GM23248 (cell line): Measurements from ENCODE around the gene COBLL1. TPM values are rescaled to one million over a fixed set of nuclear protein-coding genes. Genes with fewer than 3 reads are reported as not detected.

Experiments
- DNase-seq: peaks from one replicate; pipeline ENCODE4 v3.0.0-alpha.2; 2015
- H2AFZ ChIP-seq: fragments of 200-600 bp; sonication (generic); 2 replicates; pipeline ENCODE4 v1.6.1; 2016; ENCODE audit warnings: antibody characterized with exemption
- H3F3A ChIP-seq: fragments of 200-600 bp; sonication (generic); 2 replicates; pipeline ENCODE4 v1.6.1; 2016; ENCODE audit warnings: mild to moderate bottlenecking, antibody characterized with exemption, mixed run types; ENCODE audit not compliant: insufficient read depth
- H3K27ac ChIP-seq: fragments of 200-600 bp; sonication (generic); 2 replicates; pipeline ENCODE4 v1.5.1; 2016; ENCODE audit warnings: mild to moderate bottlenecking
- H3K27me3 ChIP-seq: fragments of 200-600 bp; sonication (generic); replicated peaks from 2 replicates; pipeline ENCODE4 v1.6.1; 2016; ENCODE audit warnings: mild to moderate bottlenecking; ENCODE audit not compliant: insufficient read depth
- H3K36me3 ChIP-seq: fragments of 200-600 bp; sonication (generic); 2 replicates; pipeline ENCODE4 v1.6.1; 2016; ENCODE audit warnings: low read depth, mild to moderate bottlenecking
- H3K4me1 ChIP-seq: fragments of 200-600 bp; sonication (generic); 2 replicates; pipeline ENCODE4 v1.6.1; 2016; ENCODE audit warnings: mild to moderate bottlenecking; ENCODE audit not compliant: insufficient read depth
- H3K4me2 ChIP-seq: fragments of 200-600 bp; sonication (generic); one replicate; pipeline ENCODE4 v1.6.1; 2016; ENCODE audit warnings: mild to moderate bottlenecking; ENCODE audit not compliant: unreplicated experiment
- H3K4me3 ChIP-seq: fragments of 200-600 bp; sonication (generic); 2 replicates; pipeline ENCODE4 v1.5.1; 2016; ENCODE audit warnings: mild to moderate bottlenecking
- H3K79me2 ChIP-seq: fragments of 200-600 bp; sonication (generic); 2 replicates; pipeline ENCODE4 v1.6.1; 2016; ENCODE audit warnings: mild to moderate bottlenecking; ENCODE audit not compliant: insufficient read depth
- H3K9ac ChIP-seq: fragments of 200-600 bp; sonication (generic); 2 replicates; pipeline ENCODE4 v1.6.1; 2016; ENCODE audit warnings: mild to moderate bottlenecking
- H3K9me2 ChIP-seq: fragments of 200-600 bp; sonication (generic); 2 replicates; pipeline ENCODE4 v1.6.1; 2016; ENCODE audit warnings: mixed run types, mild to moderate bottlenecking, moderate library complexity; ENCODE audit not compliant: insufficient read depth
- H3K9me3 ChIP-seq: fragments of 200-600 bp; sonication (generic); one replicate; pipeline ENCODE4 v1.6.1; 2017; ENCODE audit warnings: low read depth
- H4K20me1 ChIP-seq: fragments of 200-600 bp; sonication (generic); 2 replicates; pipeline ENCODE4 v1.6.0; 2016; ENCODE audit not compliant: insufficient read depth
- EZH2 ChIP-seq: fragments of 200-600 bp; sonication (generic); IDR thresholded peaks from 2 replicates; pipeline ENCODE4 v1.6.1; 2018; ENCODE audit warnings: antibody characterized with exemption, mild to moderate bottlenecking; ENCODE audit not compliant: insufficient read depth, poor library complexity, severe bottlenecking
- EZH2phosphoT487 ChIP-seq: fragments of 200-600 bp; sonication (generic); IDR thresholded peaks from 2 replicates; pipeline ENCODE4 v1.6.1; 2018; ENCODE audit warnings: antibody characterized with exemption, moderate library complexity, mild to moderate bottlenecking, low read depth; ENCODE audit not compliant: insufficient read depth
- WGBS, 2 experiments: methylation state at CpG; one replicate each; pipeline ENCODE4 v1.1.6; 2015 to 2017; ENCODE audit warnings: low lambda C conversion rate in 2 of 2, low coverage in 1 of 2; ENCODE audit errors: missing lambda C conversion rate in 2 of 2; 5-methylcytosine and 5-hydroxymethylcytosine counted together
- in situ Hi-C: fragments of 300-500 bp; cut with MboI; formaldehyde crosslinking; loops from 2 replicates; pipeline ENCODE4 v1.15.0; 2020
- polyA plus RNA-seq: library from polyadenylated mRNA; unstranded; fragments of >200 nt; fragmentation: Nextera tagmentation; extraction: Ambion mirVana; gene quantifications from 2 replicates; pipeline ENCODE4 v1.2.1, GENCODE V29; 2016
- total RNA-seq: library from RNA; depleted of rRNA; stranded (reverse); fragments of >200 nt; shearing (Covaris generic); gene quantifications from 2 replicates; pipeline ENCODE4 v1.2.3, GENCODE V29; 2014

The COBLL1 gene
- total and polyA plus RNA-seq, 2 experiments from 2014 or later = 1.8 to 2.2 TPM

DNA sequence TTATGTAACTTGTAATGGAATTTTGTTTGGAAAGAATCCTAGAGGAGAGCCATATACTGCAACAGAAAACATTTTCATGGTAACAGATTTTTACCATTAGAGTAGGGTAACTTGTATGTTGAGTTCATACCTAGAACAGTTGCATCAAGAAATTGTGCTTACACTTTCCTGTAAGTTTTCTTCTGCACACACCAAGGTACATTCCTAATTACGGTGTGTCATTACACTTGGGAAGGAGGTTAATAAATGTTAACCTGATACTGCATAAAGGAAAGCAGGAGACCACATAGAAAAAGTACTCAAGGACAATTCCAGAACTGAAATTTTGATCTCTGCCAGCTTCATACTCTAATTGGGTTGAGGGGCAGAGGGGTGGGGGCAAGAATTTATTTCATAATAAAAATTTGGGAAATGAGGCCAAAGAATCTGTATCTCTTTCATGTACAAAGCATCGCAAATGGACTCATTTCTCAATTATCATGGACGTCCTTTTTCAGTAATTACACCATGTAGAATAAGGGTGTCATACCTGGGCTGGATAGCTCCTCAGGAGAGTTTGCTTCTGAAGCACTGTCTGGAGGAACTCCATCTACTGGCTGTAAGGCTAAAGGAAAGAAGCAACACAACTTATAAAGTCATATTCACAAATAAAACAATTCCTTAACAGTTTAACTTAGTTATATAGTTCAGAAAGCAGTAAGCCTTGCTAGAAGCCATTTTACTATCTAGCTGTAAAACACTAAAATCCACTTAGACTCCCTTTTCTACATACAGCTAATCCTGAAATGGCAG, 137.5 kb downstream of the COBLL1 start:
- Histone ChIP-seq H3K4me2 (no peak overlapping the region), H3K79me2 (no peaks in the 10 kb centered on the region), H3K4me3 (no peak overlapping the region), H3F3A (peaks cover 14% of the 10 kb centered on the region), H3K27me3 (no peaks in the 10 kb centered on the region), H3K9me3 (no peaks in the 10 kb centered on the region), H2AFZ (no peak overlapping the region), H3K9ac (no peak overlapping the region), H3K27ac (no peak overlapping the region), H3K4me1 (peaks cover 14% of the 10 kb centered on the region), H3K36me3 (no peaks in the 10 kb centered on the region), H3K9me2 (no peaks in the 10 kb centered on the region), H4K20me1 (no peaks in the 10 kb centered on the region)
- TF ChIP-seq EZH2phosphoT487 = no peak
- TF ChIP-seq EZH2 = no peak
- 97% methylated on average over 3 of the region's 3 CpGs for WGBS, 2 experiments
- DNase-seq = no peak
- in situ Hi-C loops = no loop called here

DNA sequence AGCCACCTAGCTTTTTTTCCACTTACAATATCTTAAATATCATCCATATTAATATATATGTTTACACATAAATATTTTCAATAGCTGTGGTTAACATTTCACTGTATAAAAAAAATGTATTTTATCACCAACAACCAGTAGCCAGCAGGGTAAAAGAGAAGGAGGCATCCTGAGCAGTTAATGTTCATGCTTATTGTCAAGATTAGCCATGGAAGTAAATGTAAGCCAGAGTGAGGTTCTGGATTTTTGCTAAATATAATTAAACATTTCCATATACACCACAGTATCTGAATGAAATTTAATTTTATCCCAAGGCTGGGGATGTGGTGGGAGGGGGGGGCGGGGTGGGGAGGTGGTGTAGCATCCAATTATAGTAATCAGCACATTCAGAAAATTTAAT, 140.1 kb downstream of the COBLL1 start:
- no peak overlapping the region for H3K27ac ChIP-seq
- H3K9me2 ChIP-seq = no peaks in the 10 kb centered on the region
- H3K4me1 ChIP-seq = peaks cover 7% of the 10 kb centered on the region
- no peak overlapping the region for H3K4me2 ChIP-seq
- in situ Hi-C loops = no loop called here
- H3K9ac ChIP-seq = no peak overlapping the region
- H3K4me3 ChIP-seq = no peak overlapping the region
- H3F3A ChIP-seq = peaks cover 9% of the 10 kb centered on the region
- no peaks in the 10 kb centered on the region for H3K9me3 ChIP-seq
- DNase-seq = no peak
- WGBS, 2 experiments = 45 to 53% methylated on average over 1 of the region's 1 CpG
- TF ChIP-seq EZH2phosphoT487 (no peak), EZH2 (no peak)
- no peak overlapping the region for H2AFZ ChIP-seq
- no peaks in the 10 kb centered on the region for H4K20me1 ChIP-seq
- no peaks in the 10 kb centered on the region for H3K79me2 ChIP-seq
- no peaks in the 10 kb centered on the region for H3K27me3 ChIP-seq
- no peaks in the 10 kb centered on the region for H3K36me3 ChIP-seq

DNA sequence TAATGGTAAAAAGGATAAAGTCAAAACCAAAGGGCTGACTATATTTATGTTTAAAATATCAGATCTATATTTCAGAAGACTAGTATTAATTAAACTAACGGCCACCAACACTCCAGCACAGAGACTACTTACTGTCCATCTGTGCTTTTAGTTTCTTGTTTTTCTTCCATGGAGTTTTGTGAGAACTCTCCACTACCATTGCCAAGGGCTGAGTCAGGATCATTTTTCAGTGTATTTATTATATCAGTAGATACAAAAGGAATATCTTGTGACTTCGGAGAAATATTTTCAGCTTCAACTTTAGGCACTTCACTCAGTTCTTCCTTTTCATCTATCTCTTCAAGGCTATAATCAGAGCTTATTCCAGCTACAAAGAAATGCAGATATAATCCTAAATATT, 141.2 kb downstream of the COBLL1 start:
- Histone ChIP-seq H3K4me1 (no peaks in the 10 kb centered on the region; the same call in 1 of the 2 replicates), H2AFZ (no peak overlapping the region), H3K4me2 (no peak overlapping the region), H3K9me2 (no peaks in the 10 kb centered on the region), H3K9me3 (no peaks in the 10 kb centered on the region), H3F3A (no peaks in the 10 kb centered on the region), H3K27me3 (no peaks in the 10 kb centered on the region), H4K20me1 (no peaks in the 10 kb centered on the region), H3K79me2 (no peaks in the 10 kb centered on the region), H3K27ac (no peak overlapping the region), H3K9ac (no peak overlapping the region), H3K36me3 (no peaks in the 10 kb centered on the region), H3K4me3 (no peak overlapping the region)
- peak; percentile 35 for DNase-seq
- 32 to 51% methylated on average over 2 of the region's 2 CpGs for WGBS, 2 experiments
- in situ Hi-C loops = no loop called here
- TF ChIP-seq EZH2phosphoT487 (no peak), EZH2 (no peak)

DNA sequence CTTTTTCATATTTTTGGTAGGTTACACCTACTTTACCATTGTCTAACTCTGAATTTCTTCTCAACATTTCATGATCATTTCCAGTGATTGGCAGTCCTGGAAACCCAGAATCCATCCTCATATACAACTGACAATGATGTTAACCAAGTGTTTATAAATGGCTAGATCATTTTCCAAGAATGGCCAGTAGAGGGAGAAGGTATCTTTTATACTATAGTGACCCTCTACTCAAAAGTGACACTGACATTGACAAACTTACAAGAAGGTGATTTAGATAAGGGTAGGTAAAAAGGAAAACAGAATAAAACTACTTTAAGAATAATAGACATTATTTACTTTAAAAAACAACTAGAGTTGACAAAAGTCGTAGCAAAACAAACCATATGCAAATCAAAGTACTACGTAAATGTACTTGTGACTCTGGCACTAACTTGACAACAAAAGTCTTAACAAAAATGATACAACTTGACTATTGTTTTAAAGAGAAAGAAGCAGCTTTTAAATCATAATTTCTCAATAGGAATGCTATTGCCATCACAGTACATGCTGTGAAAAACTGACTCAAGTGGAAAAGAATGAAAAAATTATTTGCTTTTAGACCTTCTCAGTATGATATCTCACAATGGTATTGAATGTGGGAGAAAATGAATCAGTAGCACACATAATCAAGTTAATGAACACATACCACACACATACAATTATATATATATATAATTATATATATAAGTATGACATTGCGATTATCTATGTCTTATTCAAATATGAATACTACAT, 143.7 kb downstream of the COBLL1 start:
- TF ChIP-seq EZH2phosphoT487 (no peak), EZH2 (no peak)
- Histone ChIP-seq H3K9me3 (no peaks in the 10 kb centered on the region), H3K27ac (no peak overlapping the region), H3K4me3 (no peak overlapping the region), H2AFZ (no peak overlapping the region), H3K9me2 (no peaks in the 10 kb centered on the region), H3K4me2 (no peak overlapping the region), H3K79me2 (no peaks in the 10 kb centered on the region), H3K27me3 (no peaks in the 10 kb centered on the region), H3F3A (no peaks in the 10 kb centered on the region), H4K20me1 (no peaks in the 10 kb centered on the region), H3K4me1 (no peaks in the 10 kb centered on the region; the same call in 1 of the 2 replicates), H3K9ac (no peak overlapping the region), H3K36me3 (no peaks in the 10 kb centered on the region)
- DNase-seq = peak; percentile 31
- in situ Hi-C loops = no loop called here
- 92 to 97% methylated on average over 3 of the region's 3 CpGs for WGBS, 2 experiments
